ENCODE results near the gene TRIM62. TPM values are rescaled to one million over a fixed set of nuclear protein-coding genes. Genes with fewer than 3 reads are reported as not detected.

The TRIM62 gene
- total RNA-seq, 4 donors from 2014 or later = 4.6 to 52.0 (median 5.8) TPM

DNA sequence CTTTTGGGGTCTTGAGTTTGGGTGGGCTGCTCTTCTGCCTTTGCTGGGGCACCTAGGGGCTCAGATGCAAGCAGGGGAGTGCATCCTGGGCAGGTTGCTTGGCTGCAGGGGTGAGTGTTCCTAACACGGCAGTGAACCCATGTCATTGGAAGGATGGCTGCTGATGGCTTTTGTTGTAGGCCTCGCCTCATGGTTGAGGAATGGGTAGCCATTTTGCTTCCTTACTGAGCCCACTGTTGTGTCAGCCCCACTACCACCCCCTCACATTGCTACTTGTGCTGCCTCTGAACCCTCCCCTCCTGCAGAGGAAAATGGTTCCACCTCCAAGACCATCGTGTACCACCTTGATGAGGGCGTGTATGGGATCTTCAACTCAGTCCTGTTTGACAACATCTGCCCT, 84.1 kb downstream of the TRIM62 start:
- in situ Hi-C loops (cut with MboI; ENCODE audit: low pct_ligation_motif_present in 1 of 4, low pct_unique_long_range_greater_than_20kb in 1 of 4, low sequenced_read_pairs in 3 of 4) = no loop called here
- intact Hi-C loops (cut with DNase I; ENCODE audit: low total_unique reads) = no loop called here
- no peak overlapping the region for H3K4me3 ChIP-seq
- TF ChIP-seq, protein P1, sequence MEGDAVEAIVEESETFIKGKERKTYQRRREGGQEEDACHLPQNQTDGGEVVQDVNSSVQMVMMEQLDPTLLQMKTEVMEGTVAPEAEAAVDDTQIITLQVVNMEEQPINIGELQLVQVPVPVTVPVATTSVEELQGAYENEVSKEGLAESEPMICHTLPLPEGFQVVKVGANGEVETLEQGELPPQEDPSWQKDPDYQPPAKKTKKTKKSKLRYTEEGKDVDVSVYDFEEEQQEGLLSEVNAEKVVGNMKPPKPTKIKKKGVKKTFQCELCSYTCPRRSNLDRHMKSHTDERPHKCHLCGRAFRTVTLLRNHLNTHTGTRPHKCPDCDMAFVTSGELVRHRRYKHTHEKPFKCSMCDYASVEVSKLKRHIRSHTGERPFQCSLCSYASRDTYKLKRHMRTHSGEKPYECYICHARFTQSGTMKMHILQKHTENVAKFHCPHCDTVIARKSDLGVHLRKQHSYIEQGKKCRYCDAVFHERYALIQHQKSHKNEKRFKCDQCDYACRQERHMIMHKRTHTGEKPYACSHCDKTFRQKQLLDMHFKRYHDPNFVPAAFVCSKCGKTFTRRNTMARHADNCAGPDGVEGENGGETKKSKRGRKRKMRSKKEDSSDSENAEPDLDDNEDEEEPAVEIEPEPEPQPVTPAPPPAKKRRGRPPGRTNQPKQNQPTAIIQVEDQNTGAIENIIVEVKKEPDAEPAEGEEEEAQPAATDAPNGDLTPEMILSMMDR (IDR thresholded peaks at IDR 0.05) = no peak
- no peak for TF ChIP-seq EP300 (IDR thresholded peaks at IDR 0.05; ENCODE audit: low read depth)
- no peak for TF ChIP-seq POLR2A (IDR thresholded peaks at IDR 0.05)
- H3K27me3 ChIP-seq = no peaks in the 10 kb centered on the region
- WGBS, 2 donors (ENCODE audit: low coverage in 1 of 2) = 90 to 93% methylated on average over 2 to 4 of the region's 4 CpGs
- DNase-seq = no peak
- H3K27ac ChIP-seq = no peak overlapping the region
- no peaks in the 10 kb centered on the region for H3K9me3 ChIP-seq
- no peaks in the 10 kb centered on the region for H3K36me3 ChIP-seq
- peaks cover 0 to 5% (median 0%) of the 10 kb centered on the region in 4 donors for H3K4me1 ChIP-seq

DNA sequence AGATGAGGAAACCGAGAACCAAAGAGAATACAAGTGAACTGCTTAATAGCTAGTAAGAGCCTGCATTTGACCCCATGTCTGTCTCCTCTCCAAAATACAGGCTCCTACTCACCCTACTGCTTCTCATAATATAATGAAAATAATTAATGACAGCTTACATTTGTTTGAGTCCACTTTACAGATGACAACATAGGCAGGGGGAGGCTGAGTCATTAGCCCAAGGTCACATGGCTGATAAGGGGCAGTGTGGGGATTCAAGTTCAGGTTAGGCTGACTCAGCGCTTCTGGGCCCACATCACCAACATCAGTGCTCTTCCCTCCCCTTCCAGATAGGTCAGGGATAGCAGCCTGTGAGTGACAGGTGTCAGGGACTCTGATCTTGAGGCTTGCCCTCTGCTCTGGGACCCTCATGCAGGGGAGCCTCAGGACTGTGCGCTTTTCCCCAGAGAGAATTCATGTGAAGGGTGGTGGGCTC, 84.7 kb downstream of the TRIM62 start:
- in situ Hi-C loops (cut with MboI; ENCODE audit: low pct_ligation_motif_present in 1 of 4, low pct_unique_long_range_greater_than_20kb in 1 of 4, low sequenced_read_pairs in 3 of 4) = no loop called here
- no peaks in the 10 kb centered on the region for H3K27me3 ChIP-seq
- intact Hi-C loops (cut with DNase I; ENCODE audit: low total_unique reads) = no loop called here
- DNase-seq = no peak
- no peak overlapping the region for H3K27ac ChIP-seq
- no peaks in the 10 kb centered on the region for H3K9me3 ChIP-seq
- 92 to 94% methylated on average over 1 to 3 of the region's 3 CpGs for WGBS, 2 donors (ENCODE audit: low coverage in 1 of 2)
- no peaks in the 10 kb centered on the region for H3K36me3 ChIP-seq
- peaks cover 0 to 5% (median 0%) of the 10 kb centered on the region in 4 donors for H3K4me1 ChIP-seq
- TF ChIP-seq, protein P1 (IDR thresholded peaks at IDR 0.05) = no peak
- TF ChIP-seq POLR2A (IDR thresholded peaks at IDR 0.05) (no peak), POLR2AphosphoS5 (IDR thresholded peaks at IDR 0.05) (no peak), EP300 (IDR thresholded peaks at IDR 0.05; ENCODE audit: low read depth) (no peak)
- no peak overlapping the region for H3K4me3 ChIP-seq

DNA sequence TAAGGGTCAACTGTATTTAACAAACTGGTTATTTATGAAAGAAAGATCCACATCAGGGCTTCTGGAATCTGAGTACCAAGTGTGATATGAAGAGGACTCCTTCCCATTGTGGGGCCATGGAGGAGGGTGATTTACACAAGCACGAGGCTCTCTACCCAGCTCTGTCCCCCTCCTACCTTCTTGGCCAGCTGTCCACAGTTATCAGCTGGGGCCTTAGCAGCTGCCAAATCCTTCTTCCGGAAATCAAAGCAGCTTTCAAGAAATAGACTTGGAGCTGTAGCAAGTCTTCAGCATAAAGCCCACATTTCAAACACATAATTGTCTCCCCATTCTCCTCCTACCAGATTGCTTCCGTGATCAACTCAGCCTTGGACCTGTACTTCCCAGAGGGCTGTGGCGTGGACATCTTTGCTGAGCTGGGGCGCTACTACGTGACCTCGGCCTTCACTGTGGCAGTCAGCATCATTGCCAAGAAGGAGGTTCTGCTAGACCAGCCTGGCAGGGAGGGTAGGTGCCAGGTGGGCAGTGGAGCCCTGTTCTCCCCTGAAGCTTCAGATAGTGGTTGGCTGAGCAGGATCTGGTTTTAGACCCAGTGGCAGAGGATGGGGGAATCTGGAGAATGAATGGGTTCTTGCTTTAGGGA, 85.4 kb downstream of the TRIM62 start:
- DNase-seq = no peak
- TF ChIP-seq EP300 (IDR thresholded peaks at IDR 0.05; ENCODE audit: low read depth) (no peak), POLR2AphosphoS5 (IDR thresholded peaks at IDR 0.05) (no peak), POLR2A (IDR thresholded peaks at IDR 0.05) (no peak)
- TF ChIP-seq, protein P1 (IDR thresholded peaks at IDR 0.05) = no peak
- Histone ChIP-seq H3K36me3 (no peaks in the 10 kb centered on the region), H3K4me1 (peaks cover 0 to 5% (median 0%) of the 10 kb centered on the region in 4 donors), H3K27me3 (no peaks in the 10 kb centered on the region), H3K4me3 (no peak overlapping the region), H3K27ac (no peak overlapping the region), H3K9me3 (no peaks in the 10 kb centered on the region)
- in situ Hi-C loops (cut with MboI; ENCODE audit: low pct_ligation_motif_present in 1 of 4, low pct_unique_long_range_greater_than_20kb in 1 of 4, low sequenced_read_pairs in 3 of 4) (no loop called here), intact Hi-C loops (cut with DNase I; ENCODE audit: low total_unique reads) (no loop called here)
- WGBS, 2 donors (ENCODE audit: low coverage in 1 of 2) = 80 to 90% methylated on average over 2 to 7 of the region's 7 CpGs

Other genes with a start within 250 kb of the TRIM62 start
- gene RNF19B, start 217.2 kb downstream of the TRIM62 start, total RNA-seq = 10 to 100 TPM; 22.5 to 83.8 (median 62.0) TPM
- gene AK2, start 145.2 kb downstream of the TRIM62 start, total RNA-seq = 100 to 1,000 TPM; 209 to 296 (median 211) TPM
- 10 to 100 TPM; 11.6 to 93.3 (median 42.0) TPM for gene AZIN2, start 100.9 kb downstream of the TRIM62 start, total RNA-seq
- gene ZNF362, start 74.4 kb upstream of the TRIM62 start, total RNA-seq = 100 to 1,000 TPM in 1 of 4 donors, 10 to 100 TPM in 1, 1 to 10 TPM in 2; 7.9 to 121 (median 12.1) TPM
- gene A3GALT2, start 139.1 kb upstream of the TRIM62 start, total RNA-seq = not detected
- 10 to 100 TPM; 52.7 to 68.9 (median 59.8) TPM for gene PHC2, start 249.1 kb upstream of the TRIM62 start, total RNA-seq